Esophagus (tissue), 2 donors: Measurements from ENCODE around the gene MDH1. TPM values are rescaled to one million over a fixed set of nuclear protein-coding genes. Genes with fewer than 3 reads are reported as not detected.
"Not testable (repeated sequence)": the region's sequence is repeated elsewhere in the genome, so short reads cannot be mapped to it uniquely, and the experiment has no call there.

Source experiments
- H3K27ac ChIP-seq, 2 donors: one replicate each; pipeline ENCODE4 v1.5.1; 2013; ENCODE audit warnings: low read depth in 2 of 2, mild to moderate bottlenecking in 2 of 2, inconsistent platforms in 1 of 2, low read length in 1 of 2, moderate library complexity in 1 of 2
- H3K27me3 ChIP-seq, 2 donors: one replicate each; pipeline ENCODE4 v1.6.1; 2013; ENCODE audit warnings: low read length in 2 of 2, control low read depth in 1 of 2, mild to moderate bottlenecking in 1 of 2; ENCODE audit not compliant: insufficient read depth in 2 of 2, control insufficient read depth in 1 of 2
- H3K36me3 ChIP-seq, 2 donors: one replicate each; pipeline ENCODE4 v1.6.1; 2013; ENCODE audit warnings: low read length in 1 of 2; ENCODE audit not compliant: control insufficient read depth in 2 of 2, insufficient read depth in 2 of 2
- H3K4me1 ChIP-seq, 2 donors: one replicate each; pipeline ENCODE4 v1.6.1; 2013; ENCODE audit warnings: low read length in 1 of 2; ENCODE audit not compliant: control insufficient read depth in 2 of 2, insufficient read depth in 2 of 2
- H3K4me3 ChIP-seq, 2 donors: one replicate each; pipeline ENCODE4 v1.5.1; 2013; ENCODE audit warnings: low read length in 2 of 2, mild to moderate bottlenecking in 2 of 2, low read depth in 1 of 2, moderate library complexity in 1 of 2
- H3K9me3 ChIP-seq, 2 donors: one replicate each; pipeline ENCODE4 v1.6.1; 2013; ENCODE audit warnings: mild to moderate bottlenecking in 2 of 2, low read depth in 1 of 2, low read length in 1 of 2, moderate library complexity in 1 of 2; ENCODE audit not compliant: control insufficient read depth in 2 of 2, insufficient read depth in 1 of 2
- WGBS, 2 donors: extraction: QIAGEN DNeasy Blood & Tissue Kit; methylation state at CpG; one replicate each; pipeline ENCODE4 v1.1.7; 2013; 5-methylcytosine and 5-hydroxymethylcytosine counted together
- polyA plus RNA-seq, 2 donors: library from polyadenylated mRNA; stranded (reverse); fragments of 200-250 nt; gene quantifications; one replicate each; pipeline ENCODE4 v1.2.3, GENCODE V29; 2013
- donor health status: healthy with polysubstance abuse.
- donor health status: Bipolar disorder and iron deficiency.

The MDH1 gene
- polyA plus RNA-seq, 2 donors: 124 to 160 TPM

GRCh38 chr2:63604666-63605065 lies 15.9 kb downstream of the MDH1 start:
- 82 to 88% methylated on average over 4 of the region's 4 CpGs for WGBS, 2 donors
- H3K36me3 ChIP-seq: peaks cover 8 to 12% of the 10 kb centered on the region in 2 donors

GRCh38 chr2:63608865-63609264 lies 20.1 kb downstream of the MDH1 start:
- not testable (repeated sequence) for H3K4me3 ChIP-seq, H3K27ac ChIP-seq, H3K9me3 ChIP-seq, H3K4me1 ChIP-seq, H3K27me3 ChIP-seq
- H3K36me3 ChIP-seq: peaks cover 8 to 12% of the 10 kb centered on the region in 2 donors
- WGBS, 2 donors: 68 to 75% methylated on average over 8 of the region's 8 CpGs

More at GRCh38 chr2:63604666-63605065, 15.9 kb downstream of the MDH1 start:
- Histone ChIP-seq H3K4me3 (no peak overlapping the region), H3K4me1 (no peaks in the 10 kb centered on the region), H3K27ac (no peak overlapping the region), H3K27me3 (no peaks in the 10 kb centered on the region), H3K9me3 (no peaks in the 10 kb centered on the region)

- H3K36me3 ChIP-seq: peaks cover 0 to 5% of the 10 kb centered on the region in 2 donors
- H3K9me3 ChIP-seq: no peaks in the 10 kb centered on the region
- no peaks in the 10 kb centered on the region for H3K27me3 ChIP-seq
- H3K4me3 ChIP-seq: no peak overlapping the region
- 96 to 97% methylated on average over 4 of the region's 4 CpGs for WGBS, 2 donors
- no peak overlapping the region for H3K27ac ChIP-seq
- H3K4me1 ChIP-seq: no peaks in the 10 kb centered on the region
Observed at GRCh38 chr2:63610525-63610924, 21.8 kb downstream of the MDH1 start.

- H3K4me3 ChIP-seq: no peak overlapping the region
- WGBS, 2 donors: 81 to 83% methylated on average over 2 of the region's 2 CpGs
- no peaks in the 10 kb centered on the region for H3K36me3 ChIP-seq
- no peaks in the 10 kb centered on the region for H3K9me3 ChIP-seq
- no peak overlapping the region for H3K27ac ChIP-seq
- no peaks in the 10 kb centered on the region for H3K4me1 ChIP-seq
- H3K27me3 ChIP-seq: no peaks in the 10 kb centered on the region
Observed at GRCh38 chr2:63613391-63613901, 24.7 kb downstream of the MDH1 start.

- WGBS, 2 donors: 87 to 90% methylated on average over 2 of the region's 2 CpGs
- H3K27ac ChIP-seq: no peak overlapping the region
- H3K4me3 ChIP-seq: no peak overlapping the region
- H3K27me3 ChIP-seq: no peaks in the 10 kb centered on the region
- no peaks in the 10 kb centered on the region for H3K9me3 ChIP-seq
- H3K36me3 ChIP-seq: no peaks in the 10 kb centered on the region
- H3K4me1 ChIP-seq: no peaks in the 10 kb centered on the region
Observed at GRCh38 chr2:63614448-63614968, 25.7 kb downstream of the MDH1 start.

- no peaks in the 10 kb centered on the region for H3K4me1 ChIP-seq
- H3K36me3 ChIP-seq: no peaks in the 10 kb centered on the region
- no peaks in the 10 kb centered on the region for H3K27me3 ChIP-seq
- 60 to 64% methylated on average over 9 of the region's 9 CpGs for WGBS, 2 donors
- no peak overlapping the region for H3K27ac ChIP-seq
- H3K9me3 ChIP-seq: no peaks in the 10 kb centered on the region
- H3K4me3 ChIP-seq: no peak overlapping the region
Observed at GRCh38 chr2:63614983-63615945, 26.5 kb downstream of the MDH1 start.

- 67 to 75% methylated on average over 1 of the region's 1 CpG for WGBS, 2 donors
- Histone ChIP-seq H3K27ac (no peak overlapping the region), H3K9me3 (no peaks in the 10 kb centered on the region), H3K4me3 (no peak overlapping the region), H3K36me3 (no peaks in the 10 kb centered on the region), H3K27me3 (no peaks in the 10 kb centered on the region), H3K4me1 (no peaks in the 10 kb centered on the region)
Observed at GRCh38 chr2:63617366-63617765, 28.6 kb downstream of the MDH1 start.

GRCh38 chr2:63619328-63619727 lies 30.6 kb downstream of the MDH1 start:
- Histone ChIP-seq H3K27me3 (no peaks in the 10 kb centered on the region), H3K4me1 (no peaks in the 10 kb centered on the region), H3K4me3 (no peak overlapping the region), H3K9me3 (no peaks in the 10 kb centered on the region), H3K27ac (no peak overlapping the region), H3K36me3 (no peaks in the 10 kb centered on the region)
- 90 to 93% methylated on average over 2 of the region's 2 CpGs for WGBS, 2 donors

- Histone ChIP-seq H3K27ac (no peak overlapping the region), H3K4me1 (no peaks in the 10 kb centered on the region), H3K36me3 (no peaks in the 10 kb centered on the region), H3K9me3 (no peaks in the 10 kb centered on the region), H3K4me3 (no peak overlapping the region), H3K27me3 (no peaks in the 10 kb centered on the region)
- 95 to 96% methylated on average over 27 to 31 of the region's 31 CpGs for WGBS, 2 donors
Observed at GRCh38 chr2:63622751-63623150, 34.0 kb downstream of the MDH1 start.
